Body of pancreas (tissue), 4 donors: ENCODE measurements around the gene CFAP157. TPM values are rescaled to one million over a fixed set of nuclear protein-coding genes. Genes with fewer than 3 reads are reported as not detected.

Experiments used
- ATAC-seq: fragments of 150-250 bp; one replicate; pipeline ENCODE4 v1.9.1; 2016
- DNase-seq, 4 donors: peaks; one replicate each; pipeline ENCODE4 v3.0.0-alpha.2; 2019
- H3K27ac ChIP-seq, 4 donors: fragments of 200-600 bp; sonication (generic); 1 replicate in 3 of 4; 2 replicates in 1 of 4; pipeline versions ENCODE4 v1.5.1 to v1.6.1; 2016 to 2019; ENCODE audit warnings: mild to moderate bottlenecking in 1 of 4, mixed read lengths in 1 of 4, moderate library complexity in 1 of 4
- H3K27me3 ChIP-seq, 2 donors: fragments of 200-600 bp; sonication (generic); one replicate each; pipeline ENCODE4 v1.6.0; 2016; ENCODE audit warnings: mild to moderate bottlenecking in 1 of 2
- H3K36me3 ChIP-seq, 2 donors: fragments of 200-600 bp; sonication (generic); replicated peaks in 1 of 2; 2 replicates each; pipeline ENCODE4 v1.5.1; 2016; ENCODE audit warnings: low read depth in 2 of 2; ENCODE audit not compliant: insufficient read depth in 1 of 2
- H3K4me1 ChIP-seq: fragments of 200-600 bp; sonication (generic); one replicate; pipeline ENCODE4 v1.6.0; 2016
- H3K4me3 ChIP-seq, 2 donors: fragments of 200-600 bp; sonication (generic); 1 replicate in 1 of 2; 2 replicates in 1 of 2; pipeline ENCODE4 v1.5.1; 2016 to 2019
- H3K9me3 ChIP-seq, 3 donors: fragments of 200-600 bp; sonication (generic); 1 replicate in 2 of 3; 2 replicates in 1 of 3; pipeline ENCODE4 v1.5.1; 2016
- CTCF ChIP-seq, 7 experiments: fragments of 450-650 bp in 4 of 7; fragments of 200-600 bp in 3 of 7; sonication (generic) in 3 of 7; IDR thresholded peaks; one replicate each; pipeline ENCODE4 v1.5.1; 2016 to 2019; ENCODE audit warnings: antibody characterized with exemption in 7 of 7
- POLR2A ChIP-seq, 3 donors: fragments of 450-650 bp; IDR thresholded peaks; one replicate each; pipeline ENCODE4 v1.6.1; 2016; ENCODE audit warnings: antibody characterized with exemption in 3 of 3, mild to moderate bottlenecking in 2 of 3
- WGBS, 2 donors: methylation state at CpG; one replicate each; pipeline ENCODE4 v1.1.5; 2017; 5-methylcytosine and 5-hydroxymethylcytosine counted together
- intact Hi-C: fragments of 100-400 bp; cut with DNase I; formaldehyde crosslinking; loops from one replicate; pipeline ENCODE4 v1.15.1; 2023
- total RNA-seq, 2 donors: library from RNA; depleted of rRNA; stranded (reverse); fragments of >200 nt; gene quantifications; one replicate each; pipeline ENCODE4 v1.1.0, GENCODE V29; 2016

CFAP157 gene
- total RNA-seq, 2 donors from 2014 or later, result 2.3 TPM

GRCh38 chr9:127682351-127683136 is 24.2 kb upstream of the CFAP157 start:
- intact Hi-C loops, result no loop called here

DNA sequence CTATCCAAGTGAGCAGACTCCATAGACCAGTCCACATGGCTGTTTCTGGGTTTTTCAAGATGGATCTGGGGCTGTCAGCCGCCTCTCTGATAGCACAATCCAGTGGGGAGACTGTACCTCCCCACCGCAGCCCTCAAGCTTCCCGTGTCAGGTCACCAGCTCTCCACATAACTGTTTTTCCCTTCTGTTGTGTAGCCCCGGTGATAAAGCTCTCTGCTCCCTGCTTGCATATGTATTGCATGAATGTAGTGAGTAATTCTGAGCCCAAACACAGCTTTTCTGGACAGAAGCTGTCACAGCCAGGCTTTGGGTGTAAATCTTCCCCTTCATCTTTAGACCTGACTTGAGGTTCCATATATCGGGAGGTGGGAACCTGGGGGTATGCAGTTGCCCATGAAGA is 23.1 kb upstream of the CFAP157 start:
- DNase-seq, result no peak
- 97 to 98% methylated on average over 5 of the region's 5 CpGs for WGBS, 2 donors
- ATAC-seq, result no peak
- no peak overlapping the region for H3K4me3 ChIP-seq
- H3K9me3 ChIP-seq, result no peaks in the 10 kb centered on the region
- intact Hi-C loops, result no loop called here
- no peak overlapping the region for H3K27ac ChIP-seq
- no peaks in the 10 kb centered on the region for H3K27me3 ChIP-seq
- TF ChIP-seq POLR2A (IDR thresholded peaks at IDR 0.05), result no peak
- TF ChIP-seq CTCF (IDR thresholded peaks at IDR 0.05), result no peak
- H3K4me1 ChIP-seq, result no peaks in the 10 kb centered on the region
- H3K36me3 ChIP-seq, result peaks cover 0 to 3% of the 10 kb centered on the region in 2 donors

More at GRCh38 chr9:127682351-127683136, 24.2 kb upstream of the CFAP157 start:
- TF ChIP-seq CTCF (IDR thresholded peaks at IDR 0.05) (no peak), POLR2A (IDR thresholded peaks at IDR 0.05) (no peak)
- ATAC-seq (peak; percentile 27), DNase-seq (peak in 3 of 4 donors; percentile 10 to 40 (median 29))
- Histone ChIP-seq H3K27ac (no peak overlapping the region), H3K36me3 (peaks cover 0 to 5% of the 10 kb centered on the region in 2 donors), H3K27me3 (no peaks in the 10 kb centered on the region), H3K9me3 (no peaks in the 10 kb centered on the region), H3K4me3 (no peak overlapping the region), H3K4me1 (no peaks in the 10 kb centered on the region)
- WGBS, 2 donors, result 87 to 89% methylated on average over 21 to 23 of the region's 23 CpGs

DNA sequence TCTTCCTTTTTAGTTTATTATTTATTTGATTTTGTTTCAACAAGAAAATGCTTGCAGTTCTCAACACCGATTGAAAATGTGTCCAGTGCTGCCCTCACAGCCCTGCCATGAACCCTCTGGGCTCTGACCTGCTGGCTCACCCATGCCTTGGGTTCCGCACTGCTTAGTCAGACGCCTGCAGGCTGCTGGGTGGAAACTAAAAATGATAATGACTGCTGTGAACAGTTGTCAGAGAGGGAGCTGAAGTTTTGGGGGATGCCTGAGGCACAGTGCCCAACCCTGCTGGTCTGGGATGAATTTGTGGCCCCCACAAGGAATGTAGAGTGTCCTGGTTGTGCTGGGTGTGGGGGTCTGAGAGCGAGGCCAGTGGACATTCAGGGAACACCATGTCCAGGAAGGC is 22.2 kb upstream of the CFAP157 start:
- no peak for DNase-seq
- Histone ChIP-seq H3K27ac (no peak overlapping the region), H3K27me3 (no peaks in the 10 kb centered on the region), H3K4me3 (no peak overlapping the region), H3K36me3 (peaks cover 0 to 3% of the 10 kb centered on the region in 2 donors), H3K9me3 (no peaks in the 10 kb centered on the region), H3K4me1 (no peaks in the 10 kb centered on the region)
- 82 to 86% methylated on average over 4 of the region's 4 CpGs for WGBS, 2 donors
- ATAC-seq, result no peak
- TF ChIP-seq CTCF (IDR thresholded peaks at IDR 0.05) (no peak), POLR2A (IDR thresholded peaks at IDR 0.05) (no peak)
- intact Hi-C loops, result no loop called here

GRCh38 chr9:127686461-127687393 is 20.1 kb upstream of the CFAP157 start:
- intact Hi-C loops, result no loop called here
- no peak overlapping the region for H3K27ac ChIP-seq
- H3K4me1 ChIP-seq, result no peaks in the 10 kb centered on the region
- no peak overlapping the region for H3K4me3 ChIP-seq
- peaks cover 0 to 2% of the 10 kb centered on the region in 2 donors for H3K36me3 ChIP-seq
- DNase-seq, result no peak
- H3K27me3 ChIP-seq, result no peaks in the 10 kb centered on the region
- 72 to 78% methylated on average over 6 of the region's 6 CpGs for WGBS, 2 donors
- no peak for ATAC-seq
- no peaks in the 10 kb centered on the region for H3K9me3 ChIP-seq
- TF ChIP-seq CTCF (IDR thresholded peaks at IDR 0.05), result no peak
- TF ChIP-seq POLR2A (IDR thresholded peaks at IDR 0.05), result no peak
